Stimulated activated CD4-positive, alpha-beta T cell treated with anti-CD3 and anti-CD28 coated beads, TNF-alpha, amount 100 ng/mL, for 24 hours (primary cell): ENCODE measurements around the gene JMJD8.
A peak's percentile ranks its signal among the peaks of the same experiment; 100 is the strongest.

ENCODE experiments used
- DNase-seq, 3 experiments: peaks; one replicate each; pipeline ENCODE4 v3.0.0-alpha.2; 2020; ENCODE audit warnings: low read depth in 3 of 3

The JMJD8 gene

GRCh38 chr16:677316-678190 lies 6.6 kb downstream of the JMJD8 start:
- no peak for DNase-seq

DNA sequence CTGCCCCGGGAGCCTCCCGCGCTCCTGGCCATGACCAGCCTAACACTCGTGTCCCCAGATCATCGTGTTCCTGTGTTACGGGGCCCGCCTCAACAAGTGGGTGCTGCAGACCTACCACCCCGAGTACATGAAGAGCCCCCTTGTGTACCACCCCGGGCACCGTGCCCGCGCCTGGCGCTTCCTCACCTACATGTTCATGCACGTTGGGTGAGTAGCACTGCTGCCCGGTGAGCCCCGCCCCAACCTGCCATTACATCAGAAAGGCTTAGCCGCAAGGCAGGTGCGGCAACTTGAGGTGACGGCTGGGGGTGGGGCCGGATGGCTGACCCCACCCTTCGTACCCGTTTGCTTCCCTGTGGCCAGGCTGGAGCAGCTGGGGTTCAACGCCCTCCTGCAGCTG lies 7.2 kb downstream of the JMJD8 start:
- DNase-seq: no peak

DNA sequence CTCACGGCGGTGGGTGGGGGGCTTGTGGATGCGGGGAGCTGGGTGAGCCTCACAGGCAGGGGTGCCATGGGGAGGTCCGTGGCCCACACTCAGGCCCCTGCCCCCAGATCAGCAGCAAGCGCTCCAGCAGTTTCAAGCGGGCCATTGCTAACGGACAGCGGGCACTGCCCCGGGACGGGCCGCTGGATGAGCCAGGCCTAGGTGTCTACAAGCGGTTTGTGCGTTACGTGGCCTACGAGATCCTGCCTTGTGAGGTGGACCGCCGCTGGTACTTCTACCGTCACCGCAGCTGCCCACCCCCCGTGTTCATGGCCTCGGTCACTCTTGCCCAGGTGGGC lies 7.6 kb downstream of the JMJD8 start:
- DNase-seq: no peak

GRCh38 chr16:675884-676564 lies 8.1 kb downstream of the JMJD8 start:
- no peak for DNase-seq

GRCh38 chr16:674968-675883 lies 8.9 kb downstream of the JMJD8 start, which contains the start of gene RHBDL1:
RHBDL1 (plus strand) TSS chr16:675671; CDS start chr16:675791, 120 bp downstream.
- no peak for DNase-seq

- DNase-seq: no peak
These were observed 9.8 kb downstream of the JMJD8 start for GRCh38 chr16:674214-674881.

GRCh38 chr16:673399-673991 lies 10.6 kb downstream of the JMJD8 start:
- no peak for DNase-seq

DNA sequence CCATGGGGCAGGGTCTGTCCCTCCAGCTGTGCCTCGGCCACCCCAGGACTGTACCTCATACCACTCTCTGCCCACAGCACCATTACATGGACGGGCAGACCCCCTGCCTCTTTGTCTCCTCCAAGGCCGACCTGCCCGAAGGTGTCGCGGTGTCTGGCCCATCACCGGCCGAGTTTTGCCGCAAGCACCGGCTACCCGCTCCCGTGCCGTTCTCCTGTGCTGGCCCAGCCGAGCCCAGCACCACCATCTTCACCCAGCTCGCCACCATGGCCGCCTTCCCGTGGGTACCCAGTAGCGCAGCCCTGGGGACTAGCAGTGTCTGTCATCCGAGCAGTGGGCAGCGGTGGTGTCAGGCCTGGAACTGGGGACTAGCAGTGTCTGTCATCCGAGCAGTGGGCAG lies 11.3 kb downstream of the JMJD8 start:
- DNase-seq: no peak

DNA sequence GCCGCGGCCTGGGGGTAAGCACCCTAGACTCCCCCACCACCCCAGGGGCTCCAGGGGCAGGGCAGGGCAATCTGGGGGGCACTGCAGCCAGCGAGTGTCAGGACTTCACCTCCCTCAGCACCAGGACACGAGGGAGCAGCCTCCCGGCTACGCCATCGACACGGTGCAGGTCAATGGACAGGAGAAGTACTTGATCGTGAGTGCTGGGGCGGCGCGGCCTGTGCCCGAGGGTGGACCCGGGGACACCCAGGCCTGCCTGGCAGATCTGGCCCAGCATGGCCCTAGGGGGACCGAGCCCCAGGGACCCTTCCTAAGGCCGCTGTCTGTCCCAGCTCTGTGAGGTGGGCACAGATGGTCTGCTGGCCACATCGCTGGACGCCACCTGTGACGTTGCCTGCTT lies 11.8 kb downstream of the JMJD8 start:
- DNase-seq: no peak

- DNase-seq: no peak
These were observed 12.6 kb downstream of the JMJD8 start for GRCh38 chr16:671353-672131.

GRCh38 chr16:670485-671352 lies 13.4 kb downstream of the JMJD8 start:
- no peak for DNase-seq

- no peak for DNase-seq
These were observed 14.5 kb downstream of the JMJD8 start for GRCh38 chr16:669666-670065.

DNA sequence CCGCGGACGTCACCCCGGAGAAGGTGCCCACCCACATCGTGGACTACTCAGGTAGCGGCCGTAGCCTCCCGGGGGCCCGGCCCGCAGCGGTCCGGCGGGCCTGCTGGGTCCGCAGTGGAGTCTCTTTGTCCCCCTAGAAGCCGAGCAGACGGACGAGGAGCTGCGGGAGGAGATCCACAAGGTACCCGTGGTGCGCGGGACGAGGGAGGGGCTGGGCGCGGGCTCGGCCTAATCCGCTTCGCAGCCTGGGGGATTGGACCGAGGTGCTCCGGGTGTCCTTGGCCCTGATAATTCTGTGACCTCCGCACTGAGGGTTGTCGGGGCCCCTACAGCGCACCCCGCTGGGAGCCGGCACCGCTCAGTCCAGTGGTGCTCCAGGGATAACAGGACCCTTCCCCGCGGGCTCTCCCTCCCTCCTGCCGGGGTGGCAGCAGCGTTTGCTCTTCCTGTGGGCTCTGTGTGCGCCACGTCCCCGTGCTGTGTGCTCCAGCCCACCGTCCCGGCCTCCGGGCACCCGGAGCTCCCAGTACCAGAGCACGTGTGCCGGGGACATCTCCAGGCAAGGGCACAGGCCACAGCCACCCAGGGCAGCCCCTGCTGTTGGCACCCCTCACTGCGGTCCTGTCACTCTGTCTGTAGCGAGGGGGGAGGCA lies 15.5 kb downstream of the JMJD8 start:
- DNase-seq: no peak

DNA sequence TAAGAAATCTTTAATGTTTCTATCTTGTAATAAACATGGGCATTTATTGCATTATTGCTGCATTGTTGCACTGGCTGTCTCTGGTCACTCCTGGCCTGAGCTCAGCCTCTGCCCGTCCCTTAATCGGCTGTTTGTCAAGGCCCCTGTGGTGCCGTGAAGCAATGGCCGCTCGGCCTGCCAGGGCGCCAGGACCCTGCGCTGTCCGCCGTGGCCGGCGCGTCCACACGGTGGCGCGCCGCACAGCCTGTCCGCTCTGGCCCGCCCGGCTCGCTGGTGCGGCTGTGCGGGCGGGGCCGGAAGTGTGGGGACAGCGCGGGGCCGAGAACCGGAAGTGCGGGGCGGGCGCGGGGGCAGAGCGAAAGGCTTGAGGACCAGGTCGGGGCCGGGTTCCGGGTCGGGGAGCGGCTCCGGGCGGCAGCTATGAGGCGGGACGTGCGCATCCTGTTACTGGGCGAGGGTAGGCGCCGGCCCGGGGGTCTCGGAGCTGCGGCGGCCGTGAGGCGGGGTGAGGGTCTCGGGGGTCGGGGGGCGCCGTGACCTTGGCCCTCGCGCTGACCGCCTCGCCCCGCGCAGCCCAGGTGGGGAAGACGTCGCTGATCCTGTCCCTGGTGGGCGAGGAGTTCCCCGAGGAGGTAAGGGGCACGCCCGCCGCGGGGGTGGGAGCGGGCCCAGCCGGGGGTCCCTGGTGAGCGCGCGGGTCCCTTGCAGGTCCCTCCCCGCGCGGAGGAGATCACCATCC lies 16.2 kb downstream of the JMJD8 start, which contains the start of gene RHOT2:
Gene RHOT2, plus strand, starts transcription at position 353 of the 739 bp plus-strand sequence. Its CDS starts 68 bp downstream, at position 421.
- peak; percentile 85 to 95 (median 87) for DNase-seq

GRCh38 chr16:667113-667779 lies 16.9 kb downstream of the JMJD8 start:
- no peak for DNase-seq

- no peak for DNase-seq
These were observed 17.6 kb downstream of the JMJD8 start for GRCh38 chr16:666572-666971.

DNA sequence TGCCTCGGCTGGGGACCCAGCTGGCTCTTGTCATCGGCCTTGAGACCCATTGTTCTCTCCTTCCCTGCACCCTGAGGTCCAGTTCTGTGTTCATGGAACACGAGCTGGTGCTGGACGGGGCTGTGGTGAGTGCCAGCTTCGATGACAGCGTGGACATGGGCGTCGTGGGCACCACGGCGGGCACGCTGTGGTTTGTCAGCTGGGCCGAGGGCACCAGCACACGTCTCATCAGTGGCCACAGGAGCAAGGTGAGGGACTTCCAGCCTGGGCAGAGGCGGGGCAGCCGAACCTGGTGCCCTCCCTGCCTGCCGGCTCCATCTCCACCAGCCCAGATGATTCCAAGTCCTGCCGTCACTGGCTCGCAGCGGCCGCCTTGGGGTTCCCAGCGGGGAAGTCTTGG lies 21.5 kb downstream of the JMJD8 start:
- no peak for DNase-seq
